ENCODE data around the gene RBBP4.

- TF ChIP-seq POLR2A (IDR thresholded peaks at IDR 0.05; ENCODE audit: low read depth, low read length) (no peak), TAF1 (IDR thresholded peaks at IDR 0.05; ENCODE audit: borderline replicate concordance, low read depth, low read length) (no peak), POLR2AphosphoS5 (IDR thresholded peaks at IDR 0.05; ENCODE audit: low read depth, low read length) (no peak)
These were observed 45.1 kb upstream of the RBBP4 start for GRCh38 chr1:32605711-32606424.

All from GM12892 (cell line).